Esophagus muscularis mucosa (tissue), 4 donors: ENCODE measurements around the gene KCNN1.

Source experiments
- EP300 ChIP-seq: sonication (generic); formaldehyde crosslinking; IDR thresholded peaks from one replicate; pipeline ENCODE4 v1.6.1; 2017; ENCODE audit warnings: antibody characterized with exemption
- POLR2A ChIP-seq: fragments of 450-650 bp; IDR thresholded peaks from one replicate; pipeline ENCODE4 v1.6.1; 2017; ENCODE audit warnings: antibody characterized with exemption, moderate library complexity, mild to moderate bottlenecking, low read depth
- TF ChIP-seq, protein P1 (sequence below), 3 experiments: fragments of 200-600 bp in 2 of 3; fragments of 450-650 bp in 1 of 3; sonication (generic) in 2 of 3; IDR thresholded peaks; one replicate each; pipeline ENCODE4 v1.5.1; 2017 to 2019; ENCODE audit warnings: antibody characterized with exemption in 3 of 3, mild to moderate bottlenecking in 2 of 3, moderate library complexity in 1 of 3

DNA sequence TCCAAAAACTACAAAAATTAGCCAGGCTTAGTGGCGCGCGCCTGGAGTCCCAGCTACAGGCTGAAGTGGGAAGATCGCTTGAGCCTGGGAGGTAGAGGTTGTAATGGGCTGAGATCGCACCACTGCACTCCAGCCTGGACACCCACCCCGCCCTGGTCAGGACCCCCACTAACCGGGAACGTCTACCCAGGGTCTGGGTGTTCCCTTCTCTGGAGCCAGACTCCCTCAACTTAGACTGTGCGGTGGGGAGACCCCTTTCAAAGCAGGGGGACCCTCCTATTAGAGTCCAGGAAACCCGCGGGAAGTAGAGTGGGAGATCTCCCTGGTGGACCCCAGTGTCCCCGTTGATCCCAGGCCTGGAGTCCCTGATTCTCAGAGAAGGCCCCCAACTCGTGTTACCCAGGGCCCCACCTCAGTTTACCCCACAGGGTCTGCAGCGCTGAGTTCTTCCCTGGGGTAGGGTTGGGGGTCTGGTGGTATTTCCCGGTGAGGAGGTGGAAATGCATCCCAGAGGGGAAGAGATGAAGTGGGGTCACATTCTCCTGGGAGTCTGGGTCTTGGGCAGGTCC is 35.0 kb downstream of the KCNN1 start:
- TF ChIP-seq, protein P1, sequence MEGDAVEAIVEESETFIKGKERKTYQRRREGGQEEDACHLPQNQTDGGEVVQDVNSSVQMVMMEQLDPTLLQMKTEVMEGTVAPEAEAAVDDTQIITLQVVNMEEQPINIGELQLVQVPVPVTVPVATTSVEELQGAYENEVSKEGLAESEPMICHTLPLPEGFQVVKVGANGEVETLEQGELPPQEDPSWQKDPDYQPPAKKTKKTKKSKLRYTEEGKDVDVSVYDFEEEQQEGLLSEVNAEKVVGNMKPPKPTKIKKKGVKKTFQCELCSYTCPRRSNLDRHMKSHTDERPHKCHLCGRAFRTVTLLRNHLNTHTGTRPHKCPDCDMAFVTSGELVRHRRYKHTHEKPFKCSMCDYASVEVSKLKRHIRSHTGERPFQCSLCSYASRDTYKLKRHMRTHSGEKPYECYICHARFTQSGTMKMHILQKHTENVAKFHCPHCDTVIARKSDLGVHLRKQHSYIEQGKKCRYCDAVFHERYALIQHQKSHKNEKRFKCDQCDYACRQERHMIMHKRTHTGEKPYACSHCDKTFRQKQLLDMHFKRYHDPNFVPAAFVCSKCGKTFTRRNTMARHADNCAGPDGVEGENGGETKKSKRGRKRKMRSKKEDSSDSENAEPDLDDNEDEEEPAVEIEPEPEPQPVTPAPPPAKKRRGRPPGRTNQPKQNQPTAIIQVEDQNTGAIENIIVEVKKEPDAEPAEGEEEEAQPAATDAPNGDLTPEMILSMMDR (IDR thresholded peaks at IDR 0.05): no peak
- TF ChIP-seq EP300 (no peak), POLR2A (no peak)
